ENCODE measurements around the gene DNAJC30. TPM values are rescaled to one million over a fixed set of nuclear protein-coding genes. Genes with fewer than 3 reads are reported as not detected.

The DNAJC30 gene
- total and polyA plus RNA-seq, 2 donors (not counting 1 experiment from before 2014, with no cell fraction given): 6.6 to 15.5 TPM

DNA sequence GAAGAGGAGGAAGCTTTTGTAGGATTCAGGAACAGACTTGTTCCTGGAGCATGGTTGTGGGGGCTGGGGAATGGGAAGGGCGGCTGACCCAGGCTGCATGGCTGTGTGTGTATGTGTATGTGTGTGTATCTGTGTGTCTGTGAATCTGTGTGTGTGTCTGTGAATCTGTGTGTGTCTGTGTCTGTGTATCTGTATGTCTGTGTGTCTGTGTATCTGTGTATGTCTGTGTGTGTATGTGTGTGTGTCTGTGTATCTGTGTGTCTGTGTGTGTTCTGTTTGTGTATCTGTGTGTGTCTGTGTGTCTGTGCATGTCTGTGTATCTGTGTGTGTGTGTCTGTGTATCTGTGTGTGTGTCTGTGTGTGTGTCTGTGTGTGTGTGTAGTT is 42.8 kb upstream of the DNAJC30 start:
- H3K4me1 Mint-ChIP-seq: no peaks in the 10 kb centered on the region
- peaks cover 0 to 27% (median 11%) of the 10 kb centered on the region in 4 experiments for H3K27me3 ChIP-seq (replicated peaks in 1 of 4; ENCODE audit: control extremely low read depth in 1 of 4, control insufficient read depth in 3 of 4, insufficient read depth in 4 of 4, low read length in 3 of 4)
- H3K4me1 ChIP-seq (ENCODE audit: control insufficient read depth in 2 of 2, insufficient read depth in 2 of 2, low read length in 2 of 2): peaks cover 0 to 2% of the 10 kb centered on the region in 2 donors
- H2AFZ ChIP-seq (ENCODE audit: insufficient read depth, low read depth, low read length, poor library complexity, severe bottlenecking): peak overlapping the region; percentile 29
- ChIA-PET CTCF (interaction anchor here (0.6 to 6.4 kb wide), 8 partner anchors 9 to 203 kb away, joined by 3 to 93 read pairs (median 6); partner anchors contain the start of gene ABHD11), POLR2A (no interaction called here)
- ATAC-seq (ENCODE audit: low read depth) (no peak), DNase-seq (no peak)
- H3K9me3 ChIP-seq (ENCODE audit: control extremely low read depth in 1 of 3, control insufficient read depth in 2 of 3, insufficient read depth in 1 of 3, low read length in 2 of 3): peaks cover 0 to 4% (median 0%) of the 10 kb centered on the region in 3 donors
- H3K27me3 Mint-ChIP-seq: peaks cover 14% of the 10 kb centered on the region
- no peaks in the 10 kb centered on the region for H3K79me2 ChIP-seq (ENCODE audit: control insufficient read depth, insufficient read depth, low read length)
- TF ChIP-seq EZH2 (IDR thresholded peaks at IDR 0.05; ENCODE audit: borderline replicate concordance, insufficient read depth, low read depth, low read length, poor library complexity, severe bottlenecking): no peak
- TF ChIP-seq, protein P1, sequence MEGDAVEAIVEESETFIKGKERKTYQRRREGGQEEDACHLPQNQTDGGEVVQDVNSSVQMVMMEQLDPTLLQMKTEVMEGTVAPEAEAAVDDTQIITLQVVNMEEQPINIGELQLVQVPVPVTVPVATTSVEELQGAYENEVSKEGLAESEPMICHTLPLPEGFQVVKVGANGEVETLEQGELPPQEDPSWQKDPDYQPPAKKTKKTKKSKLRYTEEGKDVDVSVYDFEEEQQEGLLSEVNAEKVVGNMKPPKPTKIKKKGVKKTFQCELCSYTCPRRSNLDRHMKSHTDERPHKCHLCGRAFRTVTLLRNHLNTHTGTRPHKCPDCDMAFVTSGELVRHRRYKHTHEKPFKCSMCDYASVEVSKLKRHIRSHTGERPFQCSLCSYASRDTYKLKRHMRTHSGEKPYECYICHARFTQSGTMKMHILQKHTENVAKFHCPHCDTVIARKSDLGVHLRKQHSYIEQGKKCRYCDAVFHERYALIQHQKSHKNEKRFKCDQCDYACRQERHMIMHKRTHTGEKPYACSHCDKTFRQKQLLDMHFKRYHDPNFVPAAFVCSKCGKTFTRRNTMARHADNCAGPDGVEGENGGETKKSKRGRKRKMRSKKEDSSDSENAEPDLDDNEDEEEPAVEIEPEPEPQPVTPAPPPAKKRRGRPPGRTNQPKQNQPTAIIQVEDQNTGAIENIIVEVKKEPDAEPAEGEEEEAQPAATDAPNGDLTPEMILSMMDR (IDR thresholded peaks at IDR 0.05): peak; percentile 38
- H4K20me1 ChIP-seq (ENCODE audit: control insufficient read depth, insufficient read depth, low read length, poor library complexity, severe bottlenecking): no peaks in the 10 kb centered on the region
- H3K27ac ChIP-seq (ENCODE audit: low read length in 2 of 2): no peak overlapping the region
- no peaks in the 10 kb centered on the region for H3K9me3 Mint-ChIP-seq (ENCODE audit: insufficient read depth)
- intact Hi-C loops (cut with micrococcal nuclease): no loop called here
- no peak overlapping the region for H3K4me3 Mint-ChIP-seq
- no peak overlapping the region for H3K27ac Mint-ChIP-seq
- 90% methylated on average over 1 of the region's 1 CpG for WGBS (ENCODE audit: insufficient coverage)
- H3K36me3 ChIP-seq (replicated peaks in 1 of 2; ENCODE audit: control extremely low read depth in 1 of 2, control insufficient read depth in 1 of 2, extremely low read depth in 1 of 2, insufficient read depth in 2 of 2, low read length in 1 of 2): no peaks in the 10 kb centered on the region
- H3K9ac ChIP-seq (ENCODE audit: low read length): no peak overlapping the region
- H3K4me3 ChIP-seq (ENCODE audit: control extremely low read depth in 1 of 5, extremely low read depth in 1 of 5, insufficient read depth in 1 of 5, low read depth in 2 of 5, low read length in 4 of 5): no peak overlapping the region
- H3K4me2 ChIP-seq (replicated peaks; ENCODE audit: low read depth, low read length, poor library complexity, severe bottlenecking): no peak overlapping the region

DNA sequence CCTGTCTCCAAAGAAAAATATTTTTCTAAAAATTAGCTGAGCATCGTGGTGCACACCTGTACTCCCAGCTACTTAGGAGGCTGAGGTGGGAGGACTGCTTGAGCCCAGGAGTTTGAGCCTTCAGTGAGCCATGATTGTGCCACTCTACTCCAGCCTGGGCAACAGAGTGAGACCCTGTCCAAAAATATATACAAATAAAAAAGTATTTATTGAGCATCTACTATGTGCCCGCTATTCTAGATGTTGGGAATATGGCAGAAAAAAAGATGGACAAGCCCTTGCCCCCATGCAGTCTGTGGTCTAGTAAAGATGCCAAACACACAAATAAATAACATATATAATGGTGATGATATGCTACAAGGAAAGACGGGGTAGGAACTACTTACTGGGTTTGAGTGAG is 40.6 kb upstream of the DNAJC30 start:
- peaks cover 7% of the 10 kb centered on the region for H3K4me1 Mint-ChIP-seq
- H3K9ac ChIP-seq (ENCODE audit: low read length): no peak overlapping the region
- no peak overlapping the region for H3K4me3 ChIP-seq (ENCODE audit: control extremely low read depth in 1 of 5, extremely low read depth in 1 of 5, insufficient read depth in 1 of 5, low read depth in 2 of 5, low read length in 4 of 5)
- H3K27me3 ChIP-seq (replicated peaks in 1 of 4; ENCODE audit: control extremely low read depth in 1 of 4, control insufficient read depth in 3 of 4, insufficient read depth in 4 of 4, low read length in 3 of 4): peaks cover 0 to 38% (median 14%) of the 10 kb centered on the region in 4 experiments
- H3K27ac Mint-ChIP-seq: no peak overlapping the region
- POLR2A ChIA-PET: no interaction called here
- intact Hi-C loops (cut with micrococcal nuclease): no loop called here
- no peak overlapping the region for H3K4me3 Mint-ChIP-seq
- peaks cover 9 to 11% of the 10 kb centered on the region in 2 donors for H3K4me1 ChIP-seq (ENCODE audit: control insufficient read depth in 2 of 2, insufficient read depth in 2 of 2, low read length in 2 of 2)
- CTCF ChIA-PET: interaction anchor here (0.7 to 6.4 kb wide), 5 partner anchors 14 to 118 kb away, joined by 3 to 93 read pairs (median 4); partner anchors contain the start of gene ABHD11
- ATAC-seq (ENCODE audit: low read depth): no peak
- no peak overlapping the region for H3K4me2 ChIP-seq (replicated peaks; ENCODE audit: low read depth, low read length, poor library complexity, severe bottlenecking)
- DNase-seq: no peak
- no peak overlapping the region for H2AFZ ChIP-seq (ENCODE audit: insufficient read depth, low read depth, low read length, poor library complexity, severe bottlenecking)
- H3K9me3 Mint-ChIP-seq (ENCODE audit: insufficient read depth): no peaks in the 10 kb centered on the region
- H3K79me2 ChIP-seq (ENCODE audit: control insufficient read depth, insufficient read depth, low read length): no peaks in the 10 kb centered on the region
- H3K9me3 ChIP-seq (ENCODE audit: control extremely low read depth in 1 of 3, control insufficient read depth in 2 of 3, insufficient read depth in 1 of 3, low read length in 2 of 3): peaks cover 0 to 4% (median 0%) of the 10 kb centered on the region in 3 donors
- H3K27ac ChIP-seq (ENCODE audit: low read length in 2 of 2): no peak overlapping the region
- no CpG with 5 or more reads among the region's 3 CpGs for WGBS (ENCODE audit: insufficient coverage)
- no peaks in the 10 kb centered on the region for H4K20me1 ChIP-seq (ENCODE audit: control insufficient read depth, insufficient read depth, low read length, poor library complexity, severe bottlenecking)
- H3K27me3 Mint-ChIP-seq: peaks cover 17% of the 10 kb centered on the region
- TF ChIP-seq, protein P1 (IDR thresholded peaks at IDR 0.05): no peak
- TF ChIP-seq EZH2 (IDR thresholded peaks at IDR 0.05; ENCODE audit: borderline replicate concordance, insufficient read depth, low read depth, low read length, poor library complexity, severe bottlenecking): no peak
- no peaks in the 10 kb centered on the region for H3K36me3 ChIP-seq (replicated peaks in 1 of 2; ENCODE audit: control extremely low read depth in 1 of 2, control insufficient read depth in 1 of 2, extremely low read depth in 1 of 2, insufficient read depth in 2 of 2, low read length in 1 of 2)
